IMR-90 (cell line): ENCODE results near the gene HMCN1. TPM values are rescaled to one million over a fixed set of nuclear protein-coding genes. Genes with fewer than 3 reads are reported as not detected.

Source experiments
- ATAC-seq: fragments of 200-7000 bp; cut with Tn5 transposase; 2 replicates; pipeline ENCODE4 v1.9.1; 2020; ENCODE audit warnings: low read depth, mild to moderate bottlenecking, moderate library complexity
- BruUV-seq: library from RNA; stranded (reverse); fragments of 400-500 nt; replicated peaks from 2 replicates; lab custom pipeline; 2021; lab: Mats Ljungman, UMichigan
- CTCF ChIA-PET: fragments of 300-600 bp; formaldehyde crosslinking; extraction: SDS; loops from one replicate; lab custom pipeline; 2021; ENCODE audit warnings: antibody characterized with exemption; lab: Yijun Ruan, JAX
- POLR2A ChIA-PET: fragments of 300-600 bp; sonication (Branson Sonifier 250); formaldehyde crosslinking; loops from one replicate; lab custom pipeline; 2022; ENCODE audit warnings: antibody characterized with exemption; ENCODE audit not compliant: unreplicated experiment; lab: Charles Lee
- DNase-seq: peaks from one replicate; pipeline ENCODE4 v3.0.0; 2013
- H2AFZ ChIP-seq: replicated peaks from 2 replicates; pipeline ENCODE3; 2013; ENCODE audit warnings: low read length, mild to moderate bottlenecking; ENCODE audit not compliant: poor library complexity
- H2AK5ac ChIP-seq: 2 replicates; pipeline ENCODE4 v1.6.1; 2013; ENCODE audit warnings: low read depth, low read length, inconsistent platforms
- H2AK9ac ChIP-seq: replicated peaks from 2 replicates; pipeline ENCODE3; 2013; ENCODE audit warnings: mild to moderate bottlenecking, low read depth, low read length, moderate library complexity; ENCODE audit not compliant: poor library complexity
- H2BK120ac ChIP-seq: 2 replicates; pipeline ENCODE4 v1.6.1; 2013; ENCODE audit warnings: low read depth, low read length, inconsistent platforms
- H2BK15ac ChIP-seq: 3 replicates; pipeline ENCODE4 v1.6.1; 2013; ENCODE audit warnings: low read depth, low read length, inconsistent platforms
- H2BK20ac ChIP-seq: 2 replicates; pipeline ENCODE4 v1.6.1; 2013; ENCODE audit warnings: low read depth, mild to moderate bottlenecking, inconsistent platforms, low read length, moderate library complexity
- H2BK5ac ChIP-seq: 2 replicates; pipeline ENCODE4 v1.6.1; 2013; ENCODE audit warnings: mild to moderate bottlenecking, low read depth, low read length, inconsistent platforms; ENCODE audit not compliant: poor library complexity, severe bottlenecking
- H3K14ac ChIP-seq: replicated peaks from 2 replicates; pipeline ENCODE4 v1.6.1; 2013; ENCODE audit warnings: low read depth, low read length, inconsistent platforms
- H3K18ac ChIP-seq: 2 replicates; pipeline ENCODE4 v1.6.1; 2013; ENCODE audit warnings: low read depth, low read length, control low read depth
- H3K23ac ChIP-seq: 2 replicates; pipeline ENCODE4 v1.6.1; 2013; ENCODE audit warnings: low read depth, low read length, inconsistent platforms
- H3K27ac ChIP-seq: 2 replicates; pipeline ENCODE4 v1.5.1; 2013; ENCODE audit warnings: mild to moderate bottlenecking, control low read depth, low read length; ENCODE audit not compliant: insufficient read depth
- H3K27me3 ChIP-seq: 2 replicates; pipeline ENCODE4 v1.6.1; 2013; ENCODE audit warnings: low read length; ENCODE audit not compliant: control insufficient read depth, insufficient read depth
- H3K36me3 ChIP-seq: 2 replicates; pipeline ENCODE4 v1.6.1; 2013; ENCODE audit warnings: low read length, mixed read lengths; ENCODE audit not compliant: control insufficient read depth, insufficient read depth
- H3K4ac ChIP-seq: 2 replicates; pipeline ENCODE4 v1.6.1; 2013; ENCODE audit warnings: low read depth, low read length, inconsistent platforms
- H3K4me1 ChIP-seq: 2 replicates; pipeline ENCODE4 v1.6.1; 2013; ENCODE audit warnings: low read length, mixed read lengths; ENCODE audit not compliant: control insufficient read depth, insufficient read depth
- H3K4me2 ChIP-seq: 2 replicates; pipeline ENCODE4 v1.6.1; 2013; ENCODE audit warnings: low read depth, mild to moderate bottlenecking, control low read depth, low read length, moderate library complexity
- H3K4me3 ChIP-seq: 2 replicates; pipeline ENCODE4 v1.5.1; 2013; ENCODE audit warnings: low read depth, mild to moderate bottlenecking, control low read depth, low read length, moderate library complexity; ENCODE audit not compliant: insufficient read depth
- H3K56ac ChIP-seq: 2 replicates; pipeline ENCODE4 v1.6.1; 2013; ENCODE audit warnings: low read length, inconsistent platforms; ENCODE audit not compliant: insufficient read depth; ENCODE audit errors: extremely low read depth
- H3K79me1 ChIP-seq, 2 experiments: 2 replicates each; pipeline ENCODE4 v1.6.1; 2013; ENCODE audit warnings: low read length in 2 of 2, inconsistent platforms in 1 of 2, low read depth in 1 of 2
- H3K9ac ChIP-seq: 2 replicates; pipeline ENCODE4 v1.6.1; 2013; ENCODE audit warnings: low read depth, low read length, control low read depth
- H3K9me1 ChIP-seq: 2 replicates; pipeline ENCODE4 v1.6.1; 2013; ENCODE audit warnings: low read length, inconsistent platforms; ENCODE audit not compliant: insufficient read depth
- H3K9me3 ChIP-seq: 2 replicates; pipeline ENCODE4 v1.6.1; 2013; ENCODE audit warnings: low read length; ENCODE audit not compliant: control insufficient read depth, insufficient read depth
- H4K20me1 ChIP-seq: 2 replicates; pipeline ENCODE4 v1.6.1; 2013; ENCODE audit warnings: low read length, inconsistent platforms; ENCODE audit not compliant: insufficient read depth
- H4K5ac ChIP-seq: 2 replicates; pipeline ENCODE4 v1.6.1; 2013; ENCODE audit warnings: mild to moderate bottlenecking, low read depth, low read length, control low read depth
- H4K8ac ChIP-seq, 2 experiments: 2 replicates each; pipeline ENCODE4 v1.6.1; 2013; ENCODE audit warnings: low read depth in 2 of 2, low read length in 2 of 2, control low read depth in 1 of 2, inconsistent platforms in 1 of 2
- H4K91ac ChIP-seq: 2 replicates; pipeline ENCODE4 v1.6.1; 2013; ENCODE audit warnings: low read depth, low read length, inconsistent platforms; ENCODE audit not compliant: insufficient read depth
- CHD1 ChIP-seq: IDR thresholded peaks from 2 replicates; pipeline ENCODE4 v1.6.1; 2012; ENCODE audit warnings: low read depth, low read length, improper control_type of control experiment
- MAFK ChIP-seq: IDR thresholded peaks from 2 replicates; pipeline ENCODE4 v1.6.1; 2012; ENCODE audit warnings: low read depth, low read length, improper control_type of control experiment
- MXI1 ChIP-seq: IDR thresholded peaks from 2 replicates; pipeline ENCODE4 v1.6.1; 2012; ENCODE audit warnings: low read depth, mild to moderate bottlenecking, low read length, moderate library complexity, borderline replicate concordance
- SMC3 ChIP-seq: fragments of 150-350 bp; IDR thresholded peaks from 2 replicates; pipeline ENCODE4 v1.6.1; 2016; ENCODE audit warnings: low read depth, mild to moderate bottlenecking, antibody characterized with exemption, low read length, moderate library complexity
- WGBS, 2 experiments: methylation state at CpG; one replicate each; pipeline versions ENCODE4 v1.1.5 to v1.1.7; 2013; ENCODE audit warnings: missing lambda C conversion rate in 2 of 2; ENCODE audit not compliant: insufficient read length in 1 of 2; ENCODE audit errors: extremely low coverage in 2 of 2; 5-methylcytosine and 5-hydroxymethylcytosine counted together
- dilution Hi-C: fragments of 300-500 bp; cut with HindIII; formaldehyde crosslinking; loops from one replicate; pipeline ENCODE4 v1.14.3; 2018; ENCODE audit warnings: low sequenced_read_pairs; ENCODE audit not compliant: unreplicated experiment
- in situ Hi-C: fragments of 300-500 bp; cut with MboI; formaldehyde crosslinking; loops from 3 replicates; pipeline ENCODE4 v1.14.3; 2019; ENCODE audit warnings: low sequenced_read_pairs, inconsistent platforms, mixed read lengths
- intact Hi-C: fragments of 100-400 bp; cut with micrococcal nuclease; formaldehyde crosslinking; loops from 2 replicates; pipeline ENCODE4 v1.10.0; 2022
- polyA plus RNA-seq, 3 experiments: library from polyadenylated mRNA; depleted of rRNA; stranded (reverse); fragments of >200 nt; gene quantifications; 2 replicates each; pipeline ENCODE4 v1.2.3, GENCODE V29; 2012; ENCODE audit warnings: low replicate concordance in 1 of 3
- total RNA-seq: library from RNA; depleted of rRNA; stranded (reverse); fragments of >200 nt; gene quantifications from 2 replicates; pipeline ENCODE4 v1.2.3, GENCODE V29; 2012
- TF ChIP-seq, protein P1 (sequence below): fragments of 150-350 bp; IDR thresholded peaks from 2 replicates; pipeline ENCODE4 v1.6.1; 2016; ENCODE audit warnings: low read depth, mild to moderate bottlenecking, low read length, moderate library complexity, borderline replicate concordance

HMCN1 gene
- total and polyA plus RNA-seq, 2 of the 4 experiments (the other 2 are of a cell fraction) = 6.1 to 11.7 TPM

DNA sequence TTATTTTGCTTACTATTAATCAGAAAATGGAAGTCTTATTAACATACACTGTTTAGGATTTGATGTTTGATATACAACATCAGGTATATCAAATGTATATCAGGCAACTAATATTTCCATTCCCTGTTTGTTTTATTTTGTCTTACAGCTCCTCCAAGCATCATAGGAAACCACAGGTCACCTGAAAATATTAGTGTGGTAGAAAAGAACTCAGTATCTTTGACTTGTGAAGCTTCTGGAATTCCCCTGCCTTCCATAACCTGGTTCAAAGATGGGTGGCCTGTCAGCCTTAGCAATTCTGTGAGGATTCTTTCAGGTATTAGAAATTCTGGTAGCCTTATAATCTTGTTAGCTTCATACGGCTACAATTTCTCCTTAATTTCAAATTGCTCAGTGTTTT is 322.9 kb downstream of the HMCN1 start:
- H4K20me1 ChIP-seq = no peaks in the 10 kb centered on the region
- H2BK20ac ChIP-seq = no peak overlapping the region
- 0 out of 2 replicates have a peak, but pooled peaks cover 2% of the 10 kb centered on the region for H3K4me1 ChIP-seq
- POLR2A ChIA-PET = interaction anchor here (0.6 kb wide), 1 partner anchor 27 kb away, joined by 4 read pairs; no protein-coding TSS in a partner anchor
- H4K8ac ChIP-seq = no peak overlapping the region
- DNase-seq = no peak
- no peak overlapping the region for H3K18ac ChIP-seq
- H3K9me1 ChIP-seq = peaks cover 4% of the 10 kb centered on the region; the same call in 1 of the 2 replicates
- no TSS peak for BruUV-seq
- no peak overlapping the region for H4K5ac ChIP-seq
- H4K91ac ChIP-seq = no peak overlapping the region
- CTCF ChIA-PET = no interaction called here
- ATAC-seq = no peak
- no peak for TF ChIP-seq MXI1
- no peak for TF ChIP-seq CHD1
- TF ChIP-seq SMC3 = no peak
- TF ChIP-seq, protein P1, sequence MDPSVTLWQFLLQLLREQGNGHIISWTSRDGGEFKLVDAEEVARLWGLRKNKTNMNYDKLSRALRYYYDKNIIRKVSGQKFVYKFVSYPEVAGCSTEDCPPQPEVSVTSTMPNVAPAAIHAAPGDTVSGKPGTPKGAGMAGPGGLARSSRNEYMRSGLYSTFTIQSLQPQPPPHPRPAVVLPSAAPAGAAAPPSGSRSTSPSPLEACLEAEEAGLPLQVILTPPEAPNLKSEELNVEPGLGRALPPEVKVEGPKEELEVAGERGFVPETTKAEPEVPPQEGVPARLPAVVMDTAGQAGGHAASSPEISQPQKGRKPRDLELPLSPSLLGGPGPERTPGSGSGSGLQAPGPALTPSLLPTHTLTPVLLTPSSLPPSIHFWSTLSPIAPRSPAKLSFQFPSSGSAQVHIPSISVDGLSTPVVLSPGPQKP = no peak
- no peak for TF ChIP-seq MAFK
- dilution Hi-C loops = no loop called here
- no peak overlapping the region for H2AFZ ChIP-seq
- no peak overlapping the region for H3K9ac ChIP-seq
- in situ Hi-C loops = no loop called here
- no peak overlapping the region for H3K4ac ChIP-seq
- no CpG with 5 or more reads among the region's 1 CpG for WGBS, 2 experiments
- H3K56ac ChIP-seq = no peak overlapping the region
- no peak overlapping the region for H2BK5ac ChIP-seq
- H3K14ac ChIP-seq = no peak overlapping the region
- H2BK120ac ChIP-seq = no peak overlapping the region
- no peak overlapping the region for H3K4me2 ChIP-seq
- no peaks in the 10 kb centered on the region for H3K9me3 ChIP-seq
- no peaks in the 10 kb centered on the region for H3K36me3 ChIP-seq
- no peaks in the 10 kb centered on the region for H3K27me3 ChIP-seq
- H3K23ac ChIP-seq = no peak overlapping the region; the same call in 1 of the 2 replicates
- H3K79me1 ChIP-seq = no peaks in the 10 kb centered on the region
- intact Hi-C loops = no loop called here
- H3K27ac ChIP-seq = no peak overlapping the region
- H3K4me3 ChIP-seq = no peak overlapping the region
- no peak overlapping the region for H2AK5ac ChIP-seq
- no peak overlapping the region for H2BK15ac ChIP-seq
- H2AK9ac ChIP-seq = no peak overlapping the region
